Endothelial cell of umbilical vein (primary cell): Measurements from ENCODE around the gene GRIK3. TPM values are rescaled to one million over a fixed set of nuclear protein-coding genes. Genes with fewer than 3 reads are reported as not detected.

Experiments
- BruUV-seq: library from RNA; stranded (reverse); fragments of 400-500 nt; replicated peaks from 2 replicates; lab custom pipeline; 2021; lab: Mats Ljungman, UMichigan
- CTCF ChIA-PET: fragments of 300-600, 350-600 bp; sonication (Branson Sonifier 250); formaldehyde crosslinking; loops from one replicate; lab custom pipeline; 2021; ENCODE audit warnings: antibody characterized with exemption, inconsistent platforms; lab: Charles Lee
- POLR2A ChIA-PET: fragments of 300-600, 350-600 bp; sonication (Branson Sonifier 250); formaldehyde crosslinking; loops from one replicate; lab custom pipeline; 2021; ENCODE audit warnings: antibody characterized with exemption, inconsistent platforms; lab: Charles Lee
- DNase-seq: peaks from one replicate; pipeline ENCODE4 v3.0.0-alpha.2; 2011; ENCODE audit warnings: low read depth, low spot score
- FAIRE-seq: peaks from 2 replicates; lab custom pipeline; 2011; peaks lifted over from hg19 to GRCh38; lab: Jason Lieb, UNC
- H2AFZ ChIP-seq: 2 replicates; pipeline ENCODE4 v1.6.0; 2012; ENCODE audit warnings: low read depth, low read length, control low read depth, inconsistent platforms
- H3K27ac ChIP-seq: 2 replicates; pipeline ENCODE4 v1.5.1; 2011; ENCODE audit warnings: low read depth, mild to moderate bottlenecking, control low read depth, low read length, moderate library complexity; ENCODE audit not compliant: insufficient read depth
- H3K27me3 ChIP-seq, 2 experiments: 2 replicates each; pipeline versions ENCODE4 v1.6.0 to v1.6.1; 2011; ENCODE audit warnings: low read length in 2 of 2, mixed read lengths in 1 of 2; ENCODE audit not compliant: control insufficient read depth in 2 of 2, insufficient read depth in 2 of 2
- H3K36me3 ChIP-seq, 2 experiments: 2 replicates in 1 of 2; 3 replicates in 1 of 2; pipeline ENCODE4 v1.5.1; 2011; ENCODE audit warnings: low read length in 2 of 2, mild to moderate bottlenecking in 1 of 2, moderate library complexity in 1 of 2; ENCODE audit not compliant: control insufficient read depth in 2 of 2, insufficient read depth in 2 of 2; ENCODE audit errors: extremely low read depth in 1 of 2
- H3K4me1 ChIP-seq: 3 replicates; pipeline ENCODE4 v1.5.1; 2011; ENCODE audit warnings: mild to moderate bottlenecking, low read length; ENCODE audit not compliant: control insufficient read depth, insufficient read depth; ENCODE audit errors: extremely low read depth
- H3K4me2 ChIP-seq: 2 replicates; pipeline ENCODE4 v1.6.1; 2011; ENCODE audit warnings: low read length, control low read depth, mixed read lengths; ENCODE audit not compliant: insufficient read depth
- H3K4me3 ChIP-seq, 3 experiments: fragments of 200-600 bp in 1 of 3; sonication (generic), shearing (Covaris generic) in 1 of 3; replicated peaks in 1 of 3; 2 replicates each; pipeline ENCODE4 v1.5.1; 2011 to 2016; ENCODE audit warnings: control low read depth in 3 of 3, low read length in 3 of 3, mild to moderate bottlenecking in 2 of 3, inconsistent platforms in 1 of 3, low read depth in 1 of 3, moderate library complexity in 1 of 3; ENCODE audit not compliant: insufficient read depth in 1 of 3
- H3K79me2 ChIP-seq: 2 replicates; pipeline ENCODE4 v1.6.0; 2012; ENCODE audit warnings: low read length, inconsistent platforms; ENCODE audit not compliant: control insufficient read depth, insufficient read depth
- H3K9ac ChIP-seq: replicated peaks from 2 replicates; pipeline ENCODE3; 2011; ENCODE audit warnings: low read length, control low read depth; ENCODE audit not compliant: insufficient read depth; ENCODE audit errors: extremely low read depth
- H3K9me1 ChIP-seq: replicated peaks from 3 replicates; pipeline ENCODE4 v1.6.0; 2011; ENCODE audit warnings: mild to moderate bottlenecking, low read length; ENCODE audit not compliant: control insufficient read depth, insufficient read depth; ENCODE audit errors: extremely low read depth
- H3K9me3 ChIP-seq: replicated peaks from 2 replicates; pipeline ENCODE4 v1.5.1; 2012; ENCODE audit warnings: low read length, inconsistent platforms; ENCODE audit not compliant: control insufficient read depth, insufficient read depth
- H4K20me1 ChIP-seq: replicated peaks from 2 replicates; pipeline ENCODE3; 2011; ENCODE audit warnings: mild to moderate bottlenecking, low read length; ENCODE audit not compliant: control insufficient read depth, insufficient read depth; ENCODE audit errors: extremely low read depth
- CTCF ChIP-seq, 2 donors: IDR thresholded peaks; 1 replicate in 1 of 2; 2 replicates in 1 of 2; pipeline ENCODE4 v1.5.1; 2011; ENCODE audit warnings: low read length in 2 of 2, mild to moderate bottlenecking in 2 of 2, moderate library complexity in 2 of 2, control low read depth in 1 of 2, inconsistent platforms in 1 of 2, low read depth in 1 of 2; ENCODE audit not compliant: insufficient read depth in 1 of 2; ENCODE audit errors: extremely low read depth in 1 of 2
- EZH2 ChIP-seq: IDR thresholded peaks from 2 replicates; pipeline ENCODE4 v1.6.1; 2012; ENCODE audit warnings: borderline replicate concordance, low read depth, mild to moderate bottlenecking, moderate library complexity, low read length, inconsistent platforms; ENCODE audit not compliant: severe bottlenecking
- FOS ChIP-seq: IDR thresholded peaks from 2 replicates; pipeline ENCODE4 v1.6.1; 2011; ENCODE audit warnings: mild to moderate bottlenecking, low read length, moderate library complexity, borderline replicate concordance; ENCODE audit not compliant: insufficient read depth
- GATA2 ChIP-seq: IDR thresholded peaks from 2 replicates; pipeline ENCODE4 v1.7.0; 2011; ENCODE audit warnings: low read depth, mild to moderate bottlenecking, moderate library complexity, mixed read lengths, low read length; ENCODE audit not compliant: insufficient read length, insufficient read depth
- JUN ChIP-seq: IDR thresholded peaks from 2 replicates; pipeline ENCODE4 v1.6.1; 2011; ENCODE audit warnings: borderline replicate concordance, low read depth; ENCODE audit not compliant: insufficient read length, insufficient read depth
- MYC ChIP-seq: IDR thresholded peaks from one replicate; pipeline ENCODE4 v1.6.1; 2011; ENCODE audit warnings: mild to moderate bottlenecking, low read depth, low read length
- POLR2A ChIP-seq: IDR thresholded peaks from 2 replicates; pipeline ENCODE4 v1.6.1; 2012; ENCODE audit warnings: low read depth, mild to moderate bottlenecking, control low read depth, low read length
- POLR2AphosphoS5 ChIP-seq: IDR thresholded peaks from 2 replicates; pipeline ENCODE4 v1.6.1; 2012; ENCODE audit warnings: low read depth, mild to moderate bottlenecking, control low read depth, low read length, moderate library complexity; ENCODE audit not compliant: insufficient read depth
- dilution Hi-C: fragments of 300-500 bp; cut with MboI; formaldehyde crosslinking; loops from one replicate; pipeline ENCODE4 v1.15.0; 2019; ENCODE audit warnings: low sequenced_read_pairs; ENCODE audit not compliant: extremely low pct_ligation_motif_present
- intact Hi-C: fragments of 100-400 bp; cut with micrococcal nuclease; formaldehyde crosslinking; loops from one replicate; pipeline ENCODE4 v1.10.0; 2022
- polyA plus RNA-seq, 4 experiments: library from polyadenylated mRNA; depleted of rRNA in 3 of 4; stranded (reverse) in 3 of 4; unstranded in 1 of 4; fragments of >200 nt; gene quantifications; 2 replicates each; pipeline versions ENCODE4 v1.2.1 to v1.2.3, GENCODE V29; 2011 to 2012; ENCODE audit warnings: missing spikeins in 1 of 4
- total RNA-seq: library from RNA; stranded (reverse); gene quantifications from 2 replicates; pipeline ENCODE4 v1.2.3, GENCODE V29; 2021
- TF ChIP-seq, protein P1 (sequence below): IDR thresholded peaks from 2 replicates; pipeline ENCODE4 v1.6.1; 2011; ENCODE audit not compliant: insufficient read depth, insufficient read length

GRIK3 gene
- total and polyA plus RNA-seq, 2 donors (not counting 3 experiments of a cell fraction or from before 2014, with no cell fraction given) = not detected

DNA sequence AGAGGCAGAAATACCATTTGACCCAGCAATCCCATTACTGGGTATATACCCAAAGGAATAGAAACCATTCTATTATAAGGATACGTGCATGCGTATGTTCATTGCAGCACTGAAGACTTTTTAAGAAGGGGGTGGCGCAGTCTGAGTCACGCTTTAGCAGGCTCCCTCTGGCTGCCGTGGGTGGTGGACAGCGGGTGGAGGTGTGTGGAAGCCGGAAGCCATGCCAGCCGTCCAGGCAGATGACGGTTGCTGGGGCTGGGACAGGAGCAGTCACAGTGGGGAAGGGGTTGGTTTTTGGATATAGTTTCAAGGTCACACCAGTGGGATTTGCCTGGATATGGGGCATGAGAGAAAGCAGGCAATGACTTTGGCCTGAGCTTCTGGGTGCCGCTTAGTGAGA is 270.5 kb downstream of the GRIK3 start:
- dilution Hi-C loops = no loop called here

More for the DNA sequence above, 270.5 kb downstream of the GRIK3 start:
- H3K4me3 ChIP-seq = no peak overlapping the region
- no peaks in the 10 kb centered on the region for H4K20me1 ChIP-seq
- H2AFZ ChIP-seq = no peak overlapping the region
- no peaks in the 10 kb centered on the region for H3K27me3 ChIP-seq
- no TSS peak for BruUV-seq
- H3K79me2 ChIP-seq = no peaks in the 10 kb centered on the region
- POLR2A ChIA-PET = no interaction called here
- H3K4me2 ChIP-seq = no peak overlapping the region
- FAIRE-seq = no peak
- H3K9ac ChIP-seq = no peak overlapping the region
- peaks cover 13% of the 10 kb centered on the region for H3K4me1 ChIP-seq
- no peaks in the 10 kb centered on the region for H3K9me1 ChIP-seq
- DNase-seq = no peak
- intact Hi-C loops = no loop called here
- CTCF ChIA-PET = interaction anchor here (0.9 kb wide), 1 partner anchor 26 kb away, joined by 3 read pairs; no protein-coding TSS in a partner anchor
- H3K9me3 ChIP-seq = no peaks in the 10 kb centered on the region
- H3K27ac ChIP-seq = no peak overlapping the region
- no peak for TF ChIP-seq CTCF (IDR thresholded peaks at IDR 0.05; ENCODE audit: extremely low read depth in 1 of 2, insufficient read depth in 1 of 2, low read depth in 1 of 2, low read length in 2 of 2)
- no peak for TF ChIP-seq JUN
- TF ChIP-seq POLR2A = no peak
- TF ChIP-seq EZH2 = no peak
- no peak for TF ChIP-seq GATA2
- TF ChIP-seq FOS = no peak
- no peak for TF ChIP-seq POLR2AphosphoS5
- no peak for TF ChIP-seq MYC
- TF ChIP-seq, protein P1, sequence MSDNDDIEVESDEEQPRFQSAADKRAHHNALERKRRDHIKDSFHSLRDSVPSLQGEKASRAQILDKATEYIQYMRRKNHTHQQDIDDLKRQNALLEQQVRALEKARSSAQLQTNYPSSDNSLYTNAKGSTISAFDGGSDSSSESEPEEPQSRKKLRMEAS = no peak
- H3K36me3 ChIP-seq = no peaks in the 10 kb centered on the region
